ENCODE results near the gene ARHGAP11A.

Gene ARHGAP11A

GRCh38 chr15:32670623-32671022 lies 55.3 kb downstream of the ARHGAP11A start:
- peak; percentile 32 for DNase-seq (ENCODE audit: low read depth)
- H3K4me3 ChIP-seq (ENCODE audit: control insufficient read depth, low read depth, low read length): no peak overlapping the region
- no peak for TF ChIP-seq CTCF (conservative IDR thresholded peaks at IDR 0.05; ENCODE audit: control insufficient read depth, insufficient read depth, low read depth, low read length)

- no peak overlapping the region for H3K4me3 ChIP-seq (ENCODE audit: control insufficient read depth, low read depth, low read length)
- no peak for DNase-seq (ENCODE audit: low read depth)
- no peak for TF ChIP-seq CTCF (conservative IDR thresholded peaks at IDR 0.05; ENCODE audit: control insufficient read depth, insufficient read depth, low read depth, low read length)
These were observed 56.3 kb downstream of the ARHGAP11A start for GRCh38 chr15:32671339-32672325.

- no peak overlapping the region for H3K4me3 ChIP-seq (ENCODE audit: control insufficient read depth, low read depth, low read length)
- DNase-seq (ENCODE audit: low read depth): no peak
- TF ChIP-seq CTCF (conservative IDR thresholded peaks at IDR 0.05; ENCODE audit: control insufficient read depth, insufficient read depth, low read depth, low read length): no peak
These were observed 59.4 kb downstream of the ARHGAP11A start for GRCh38 chr15:32674681-32675080.

GRCh38 chr15:32675466-32675865 lies 60.2 kb downstream of the ARHGAP11A start:
- TF ChIP-seq CTCF (conservative IDR thresholded peaks at IDR 0.05; ENCODE audit: control insufficient read depth, insufficient read depth, low read depth, low read length): no peak
- H3K4me3 ChIP-seq (ENCODE audit: control insufficient read depth, low read depth, low read length): no peak overlapping the region
- DNase-seq (ENCODE audit: low read depth): no peak

GRCh38 chr15:32676169-32676568 lies 60.9 kb downstream of the ARHGAP11A start:
- DNase-seq (ENCODE audit: low read depth): no peak
- no peak overlapping the region for H3K4me3 ChIP-seq (ENCODE audit: control insufficient read depth, low read depth, low read length)
- no peak for TF ChIP-seq CTCF (conservative IDR thresholded peaks at IDR 0.05; ENCODE audit: control insufficient read depth, insufficient read depth, low read depth, low read length)

- peak; percentile 24 for DNase-seq (ENCODE audit: low read depth)
- TF ChIP-seq CTCF (conservative IDR thresholded peaks at IDR 0.05; ENCODE audit: control insufficient read depth, insufficient read depth, low read depth, low read length): no peak
- H3K4me3 ChIP-seq (ENCODE audit: control insufficient read depth, low read depth, low read length): no peak overlapping the region
These were observed 62.0 kb downstream of the ARHGAP11A start for GRCh38 chr15:32677238-32677750.
